DMS53 treated with DMSO at 0.1 percent for 48 hours (cell line): Measurements from ENCODE around the gene SMIM44.
"Not testable (repeated sequence)": the region's sequence is repeated elsewhere in the genome, so short reads cannot be mapped to it uniquely, and the experiment has no call there.

ENCODE experiments used
- DNase-seq: peaks from one replicate; lab custom pipeline; 2025; ENCODE audit not compliant: unreplicated experiment; lab: John Stamatoyannopoulos, UW

Gene SMIM44

DNA sequence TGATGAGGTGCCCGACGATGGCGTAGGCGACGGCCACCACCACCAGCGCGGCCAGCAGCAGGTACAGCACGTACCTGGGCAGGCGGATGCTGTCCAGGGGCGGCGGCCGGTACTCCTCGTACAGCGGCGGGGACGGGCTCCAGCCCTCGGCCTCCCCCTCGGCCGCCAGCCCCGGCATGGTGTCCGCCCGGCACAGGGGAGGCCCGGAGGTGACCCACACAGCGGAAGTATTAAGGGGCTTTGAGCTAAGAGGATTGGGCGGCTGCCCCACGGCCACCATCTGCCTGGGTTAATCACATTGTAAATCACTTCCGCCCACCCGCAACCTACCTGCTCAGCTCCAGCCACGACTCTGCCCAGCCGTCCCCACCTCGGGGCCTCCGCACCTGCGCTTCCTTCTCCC is at the start of gene SMIM44:
Gene SMIM44 (minus strand): TSS at position 216 of the 403 bp plus-strand sequence. CDS start 38 bp downstream, at position 178.
- DNase-seq: no peak

DNA sequence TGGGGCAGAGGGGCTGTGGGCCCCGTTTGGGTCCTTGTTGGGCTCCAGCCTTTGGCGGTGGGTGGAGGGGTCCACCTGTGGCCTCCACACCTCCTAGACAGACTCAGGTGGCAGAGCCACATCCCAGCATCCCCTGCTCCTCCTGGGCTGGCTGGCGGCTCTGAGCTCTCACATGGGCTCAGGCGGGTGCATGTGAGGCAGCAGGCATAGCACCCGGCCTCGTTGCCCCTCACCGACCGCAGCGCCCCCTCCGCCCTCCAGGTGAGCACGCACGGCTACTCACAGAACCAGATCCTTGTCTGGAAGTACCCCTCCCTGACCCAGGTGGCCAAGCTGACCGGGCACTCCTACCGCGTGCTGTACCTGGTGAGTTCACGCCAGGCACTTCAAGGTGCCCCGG is 49.8 kb upstream of the SMIM44 start:
- DNase-seq: no peak

DNA sequence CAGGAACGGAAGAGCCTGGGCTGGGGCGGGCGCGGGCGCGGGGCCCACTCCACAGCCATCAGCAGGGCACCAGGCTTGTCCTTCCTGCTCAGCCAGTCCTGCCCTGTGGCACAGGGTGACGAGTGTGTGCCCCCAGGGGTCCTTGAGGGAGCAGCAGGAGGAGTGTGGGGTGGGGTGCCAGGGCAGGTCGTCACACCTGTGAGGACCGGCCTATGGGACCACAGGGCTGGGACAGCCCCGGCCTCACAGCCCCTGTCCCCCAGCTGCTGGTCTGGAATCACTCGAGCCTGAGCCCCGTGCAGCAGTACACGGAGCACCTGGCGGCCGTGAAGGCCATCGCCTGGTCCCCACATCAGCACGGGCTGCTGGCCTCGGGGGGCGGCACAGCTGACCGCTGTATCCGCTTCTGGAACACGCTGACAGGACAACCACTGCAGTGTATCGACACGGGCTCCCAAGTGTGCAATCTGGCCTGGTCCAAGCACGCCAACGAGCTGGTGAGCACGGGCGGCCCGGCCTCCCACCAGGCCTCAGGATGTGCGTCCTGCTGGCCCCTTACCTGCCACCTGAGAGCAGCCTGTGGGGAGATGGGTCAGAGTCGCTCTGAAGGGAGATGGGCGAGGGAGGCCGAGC is 49.0 kb upstream of the SMIM44 start:
- no peak for DNase-seq

DNA sequence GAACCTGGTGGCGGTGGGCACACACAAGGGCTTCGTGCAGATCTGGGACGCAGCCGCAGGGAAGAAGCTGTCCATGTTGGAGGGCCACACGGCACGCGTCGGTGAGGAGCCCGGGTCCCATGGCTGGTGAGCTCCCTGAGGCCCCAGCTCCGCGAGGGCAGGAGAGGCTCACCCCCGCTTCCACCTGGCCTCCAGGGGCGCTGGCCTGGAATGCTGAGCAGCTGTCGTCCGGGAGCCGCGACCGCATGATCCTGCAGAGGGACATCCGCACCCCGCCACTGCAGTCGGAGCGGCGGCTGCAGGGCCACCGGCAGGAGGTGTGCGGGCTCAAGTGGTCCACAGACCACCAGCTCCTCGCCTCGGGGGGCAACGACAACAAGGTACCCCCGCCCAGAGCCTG is 48.5 kb upstream of the SMIM44 start:
- no peak for DNase-seq

DNA sequence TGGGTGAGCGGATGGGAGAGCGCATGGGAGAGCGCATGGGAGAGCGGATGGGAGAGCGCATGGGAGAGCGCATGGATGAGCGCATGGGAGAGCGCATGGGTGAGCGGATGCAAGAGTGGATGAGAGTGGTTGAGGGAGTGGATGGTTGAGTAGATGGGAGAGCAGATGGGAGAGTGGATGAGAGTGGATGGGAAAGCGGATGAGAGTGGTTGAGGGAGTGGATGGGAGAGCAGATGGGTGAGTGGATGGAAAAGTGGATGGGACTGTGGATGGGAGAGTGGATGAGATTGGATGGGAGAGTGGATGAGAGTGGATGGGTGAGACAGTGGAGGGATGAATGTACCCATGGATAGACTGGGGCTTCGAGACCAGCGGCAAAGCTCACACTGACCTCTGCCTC is 47.1 kb upstream of the SMIM44 start:
- no peak for DNase-seq

DNA sequence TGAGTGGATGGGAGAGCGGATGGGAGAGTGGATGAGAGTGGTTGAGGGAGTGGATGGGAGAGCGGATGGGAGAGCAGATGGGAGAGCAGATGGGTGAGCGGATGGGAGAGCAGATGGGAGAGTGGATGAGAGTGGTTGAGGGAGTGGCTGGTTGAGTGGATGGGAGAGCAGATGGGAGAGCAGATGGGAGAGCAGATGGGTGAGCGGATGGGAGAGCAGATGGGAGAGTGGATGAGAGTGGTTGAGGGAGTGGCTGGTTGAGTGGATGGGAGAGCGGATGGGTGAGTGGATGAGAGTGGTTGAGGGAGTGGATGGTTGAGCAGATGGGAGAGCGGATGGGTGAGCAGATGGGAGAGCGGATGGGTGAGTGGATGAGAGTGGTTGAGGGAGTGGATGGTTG is 46.1 kb upstream of the SMIM44 start:
- not testable (repeated sequence) for DNase-seq

DNA sequence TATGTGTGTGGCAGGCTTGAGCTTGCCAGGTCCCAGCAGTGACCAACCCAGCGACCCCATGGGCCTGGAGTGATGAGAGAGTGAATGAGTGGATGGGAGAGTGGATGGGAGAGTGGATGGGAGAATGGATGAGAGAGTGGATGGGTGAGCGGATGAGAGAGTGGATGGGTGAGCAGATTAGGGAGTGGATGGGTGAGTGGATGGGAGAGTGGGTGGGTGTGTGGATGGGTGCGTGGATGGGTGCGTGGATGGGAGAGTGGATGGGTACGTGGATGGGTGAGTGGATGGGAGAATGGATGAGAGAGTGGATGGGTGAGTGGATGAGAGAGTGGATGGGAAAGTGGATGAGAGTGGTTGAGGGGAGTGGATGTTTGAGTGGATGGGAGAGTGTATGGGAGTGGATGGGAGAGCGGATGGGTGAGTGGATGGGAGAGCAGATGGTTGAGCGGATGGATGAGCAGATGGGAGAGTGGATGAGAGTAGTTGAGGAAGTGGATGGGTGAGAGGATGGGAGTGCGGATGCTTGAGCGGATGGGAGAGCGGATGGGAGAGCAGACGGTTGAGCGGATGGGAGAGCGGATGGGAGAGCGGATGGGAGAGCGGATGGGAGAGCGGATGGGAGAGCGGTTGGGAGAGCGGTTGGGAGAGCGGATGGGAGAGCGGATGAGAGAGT is 45.4 kb upstream of the SMIM44 start:
- DNase-seq: no peak

DNA sequence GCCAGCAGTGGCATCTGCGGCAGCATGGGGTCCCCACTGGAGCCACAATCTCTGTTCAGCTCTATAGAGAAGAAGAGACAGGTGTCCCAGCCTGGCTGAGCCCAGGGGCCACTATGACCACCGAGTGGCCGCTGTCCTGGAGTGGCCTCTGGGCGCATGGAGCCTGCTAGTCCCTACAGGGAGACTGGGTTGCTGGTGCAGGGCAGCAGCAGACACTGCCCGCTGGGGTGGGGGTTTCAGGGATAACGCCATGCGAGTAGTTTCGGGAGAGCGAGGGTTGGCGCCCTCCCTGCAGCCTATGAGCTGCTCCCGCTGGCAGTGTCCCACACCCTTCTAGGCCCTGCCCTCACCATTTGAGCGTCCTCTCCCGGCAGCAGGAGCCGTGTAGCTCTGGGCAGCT is 44.8 kb upstream of the SMIM44 start:
- no peak for DNase-seq

DNA sequence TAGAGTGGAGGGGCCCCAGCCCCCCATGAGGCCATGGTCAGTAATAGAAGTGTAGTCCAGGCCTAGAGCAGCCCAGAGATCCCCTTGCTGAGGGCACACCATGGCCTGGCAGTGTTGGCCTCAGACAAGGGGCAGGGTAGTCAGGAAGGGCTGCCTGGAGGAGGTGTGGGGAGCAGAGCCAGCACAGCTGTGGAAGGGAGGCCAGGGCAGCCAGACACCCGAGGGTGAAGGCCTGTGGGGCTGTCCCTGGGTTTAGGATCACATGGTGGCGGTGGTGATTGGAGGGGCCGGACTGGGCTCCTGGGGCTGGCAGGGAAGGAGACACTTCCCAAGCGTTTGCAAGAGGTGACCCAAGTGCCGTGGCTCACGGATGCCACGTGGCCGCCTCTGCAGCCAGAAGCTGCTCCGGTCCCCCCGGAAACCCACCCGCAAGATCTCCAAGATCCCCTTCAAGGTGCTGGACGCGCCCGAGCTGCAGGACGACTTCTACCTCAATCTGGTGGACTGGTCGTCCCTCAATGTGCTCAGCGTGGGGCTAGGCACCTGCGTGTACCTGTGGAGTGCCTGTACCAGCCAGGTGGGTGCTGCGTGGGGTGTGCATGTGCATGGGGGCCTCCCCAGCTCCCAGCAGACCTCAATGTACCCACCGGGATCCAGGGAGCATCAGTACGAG is 44.1 kb upstream of the SMIM44 start:
- no peak for DNase-seq

DNA sequence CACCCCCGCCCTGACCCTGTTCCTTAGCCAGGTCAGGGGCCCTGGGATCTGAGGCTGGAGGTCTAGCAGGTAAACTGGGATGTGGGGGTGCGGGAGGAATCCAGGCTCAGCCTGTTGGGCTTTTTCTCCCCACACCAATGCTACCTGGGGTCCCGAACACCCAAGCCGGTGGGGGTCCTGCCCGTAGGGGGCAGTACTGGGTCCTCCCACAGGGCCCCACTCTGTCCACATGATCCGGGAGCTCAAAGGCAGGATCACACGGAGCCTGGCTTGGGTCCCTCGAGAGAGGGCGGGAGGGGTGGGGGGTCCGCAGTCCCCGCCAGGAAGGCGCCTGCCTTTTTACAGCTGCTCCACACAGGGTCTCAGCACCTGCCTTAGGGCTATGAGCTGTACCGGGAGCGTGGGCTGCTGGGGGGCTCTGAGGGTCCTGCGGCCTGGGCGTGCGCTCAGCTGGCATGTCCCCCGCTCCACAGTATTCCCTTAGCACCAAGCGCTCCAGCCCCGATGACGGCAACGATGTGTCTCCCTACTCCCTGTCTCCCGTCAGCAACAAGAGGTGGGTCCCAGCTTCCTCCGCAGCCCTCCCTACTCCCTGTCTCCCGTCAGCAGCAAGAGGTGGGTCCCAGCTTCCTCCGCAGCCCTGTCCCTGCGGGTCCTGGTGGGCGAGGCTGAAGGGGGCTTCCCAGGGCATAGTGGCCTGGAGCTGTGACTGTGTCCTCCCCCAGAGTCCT is 43.4 kb upstream of the SMIM44 start:
- DNase-seq: no peak

DNA sequence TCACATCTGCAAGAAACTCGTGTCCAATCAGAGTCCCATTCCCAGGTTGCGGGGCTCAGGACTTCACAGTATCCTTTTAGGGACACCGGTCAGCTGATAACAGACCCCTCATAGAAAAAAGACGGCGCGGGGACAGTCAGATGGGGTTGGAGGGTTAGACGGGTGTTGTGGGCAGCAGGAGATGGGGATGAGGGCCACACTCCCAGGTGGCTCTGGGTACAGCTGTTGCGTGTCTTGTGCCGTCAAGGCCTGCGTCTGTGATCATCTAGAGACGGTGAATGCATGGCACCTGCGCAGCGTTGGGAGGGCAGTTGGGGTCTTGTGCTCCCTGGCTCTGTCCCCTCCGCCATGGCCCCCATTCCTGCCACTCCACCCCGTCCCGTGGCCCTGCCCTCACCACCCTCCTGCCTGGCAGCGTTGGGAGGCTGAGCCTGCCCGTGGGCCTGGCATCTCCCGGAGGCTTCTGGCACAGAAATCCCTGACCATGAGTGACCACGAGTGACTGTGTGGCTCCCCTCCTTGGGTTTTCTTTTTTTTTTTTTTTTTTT is 41.7 kb upstream of the SMIM44 start:
- DNase-seq: no peak

DNA sequence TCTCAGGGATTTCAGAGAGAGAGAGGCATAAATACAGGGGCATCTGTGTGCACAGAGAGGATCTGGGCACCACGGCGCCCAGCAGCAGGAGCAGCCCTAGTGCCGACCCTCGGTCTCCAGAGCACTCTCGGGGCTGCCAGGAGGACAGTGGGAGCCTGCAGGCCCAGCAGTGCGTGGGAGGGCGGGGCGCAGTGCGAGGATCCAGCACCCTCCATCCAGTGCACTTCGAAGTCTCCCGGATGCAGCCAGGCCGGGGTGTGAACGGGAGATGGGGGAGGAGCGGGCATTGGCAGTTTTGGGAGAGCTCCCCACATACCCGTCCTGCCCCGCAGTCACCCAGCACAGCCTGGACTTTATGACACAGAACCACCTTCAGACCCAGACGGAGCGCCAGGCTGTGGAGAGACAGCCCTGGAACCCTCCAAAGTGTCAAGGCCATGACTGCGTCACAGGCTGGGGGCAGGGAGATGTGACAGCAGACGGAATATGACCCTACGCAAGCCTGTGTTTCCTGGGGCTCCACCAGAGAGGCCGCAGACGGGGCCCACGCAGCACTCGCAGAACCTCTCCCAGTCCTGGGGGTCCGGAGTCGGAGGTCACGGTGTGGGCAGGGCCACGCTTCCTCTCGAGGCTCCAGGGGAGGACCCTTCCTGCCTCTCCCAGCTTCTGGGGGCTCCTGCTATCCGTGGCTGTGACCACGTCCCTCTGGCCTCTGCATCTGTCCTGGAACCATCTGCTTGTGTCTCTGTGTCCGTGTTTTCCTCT is 41.0 kb upstream of the SMIM44 start:
- DNase-seq: no peak

DNA sequence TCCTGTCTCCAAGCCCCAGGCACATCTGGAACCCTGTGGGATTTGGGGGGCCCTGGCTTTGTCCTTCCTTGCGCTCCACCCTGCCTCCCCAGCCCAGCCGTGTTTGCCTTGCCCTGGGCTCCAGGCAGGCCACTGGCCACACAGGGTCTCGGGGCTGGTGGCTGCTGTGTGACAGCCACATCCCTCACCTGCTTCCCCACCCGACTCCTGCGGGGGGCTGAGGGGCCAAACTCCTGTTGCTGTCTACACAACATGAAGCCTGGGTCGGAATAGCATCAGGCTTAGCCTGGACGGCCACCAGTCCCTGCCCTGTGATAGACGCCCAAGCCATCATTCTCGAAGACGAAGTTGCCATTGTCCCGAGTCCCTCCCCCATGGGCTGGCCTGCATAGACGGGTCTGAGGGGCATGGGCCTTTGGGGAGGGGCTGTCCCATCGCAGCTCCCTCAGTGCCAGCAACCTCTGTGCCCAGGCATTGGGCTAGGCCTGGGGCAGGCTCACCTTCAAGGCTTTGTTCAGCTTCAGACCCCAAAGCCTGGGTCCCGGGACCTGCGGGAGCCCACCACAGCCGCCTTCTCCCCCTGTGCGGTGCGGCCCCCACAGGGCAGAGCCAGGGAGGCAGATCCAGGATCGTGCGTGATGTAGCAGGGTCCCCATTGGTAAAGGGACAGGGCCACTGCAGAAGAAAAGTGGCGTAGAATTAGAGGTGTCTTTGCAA is 40.3 kb upstream of the SMIM44 start:
- no peak for DNase-seq

DNA sequence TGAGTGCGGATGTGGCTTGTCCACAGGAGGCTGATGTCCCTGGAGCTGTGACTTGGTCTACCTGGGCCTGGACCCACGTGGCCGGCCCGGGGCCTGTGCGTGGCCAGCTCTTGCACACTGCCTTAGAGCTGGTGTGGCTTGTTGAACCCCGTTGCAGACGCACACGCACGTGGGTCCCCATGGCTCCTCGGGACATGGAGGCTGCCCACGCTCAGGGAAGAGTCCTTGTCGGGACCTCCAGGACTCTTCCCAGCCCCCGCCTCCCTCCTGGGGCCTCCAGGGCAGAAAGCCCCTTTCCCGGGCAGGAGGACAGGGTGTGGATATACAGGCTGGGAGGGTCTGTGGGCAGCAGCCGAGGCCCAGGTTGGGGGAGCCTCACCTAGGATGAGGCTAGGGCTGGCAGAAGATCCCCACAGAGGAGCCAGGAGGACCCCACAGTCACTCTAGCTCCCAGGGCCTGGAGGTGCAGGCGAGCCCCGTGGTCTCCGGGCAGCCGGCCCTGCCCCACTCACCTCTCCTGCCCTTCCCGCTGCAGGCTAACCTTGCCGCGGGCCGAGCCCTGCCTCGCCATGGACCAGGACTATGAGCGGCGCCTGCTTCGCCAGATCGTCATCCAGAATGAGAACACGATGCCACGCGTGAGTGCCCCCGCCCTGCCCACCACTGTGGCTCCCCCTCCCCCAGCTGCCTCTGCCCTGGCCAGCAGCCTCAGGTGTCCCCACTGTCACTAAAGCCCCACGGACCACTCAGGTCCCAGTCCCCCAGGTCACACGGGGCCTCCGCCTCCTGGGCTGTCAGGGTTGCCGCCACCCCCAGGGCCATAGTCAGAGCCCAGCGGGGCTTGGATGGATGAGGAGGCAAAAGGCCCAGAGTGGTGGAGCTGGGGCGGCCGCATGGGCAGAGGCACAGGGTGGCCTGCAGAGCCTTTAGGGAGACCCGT is 39.5 kb upstream of the SMIM44 start:
- DNase-seq: no peak

DNA sequence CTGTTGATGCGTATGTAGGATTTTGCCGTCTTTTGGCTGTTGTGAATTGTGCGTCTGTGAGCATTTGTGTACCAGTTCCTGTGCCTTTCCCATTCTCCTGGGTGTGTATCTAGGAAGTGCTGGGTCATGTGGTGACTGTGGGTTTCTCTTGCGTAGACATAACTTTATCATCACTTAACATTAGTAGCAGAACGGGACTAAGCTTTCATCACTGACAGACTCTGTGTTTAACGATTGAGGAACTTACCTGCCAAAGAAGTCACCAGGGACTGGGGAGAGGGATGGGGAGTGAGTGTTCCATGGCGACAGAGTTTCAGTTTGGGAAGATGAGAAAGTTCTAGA is 37.8 kb upstream of the SMIM44 start:
- no peak for DNase-seq

DNA sequence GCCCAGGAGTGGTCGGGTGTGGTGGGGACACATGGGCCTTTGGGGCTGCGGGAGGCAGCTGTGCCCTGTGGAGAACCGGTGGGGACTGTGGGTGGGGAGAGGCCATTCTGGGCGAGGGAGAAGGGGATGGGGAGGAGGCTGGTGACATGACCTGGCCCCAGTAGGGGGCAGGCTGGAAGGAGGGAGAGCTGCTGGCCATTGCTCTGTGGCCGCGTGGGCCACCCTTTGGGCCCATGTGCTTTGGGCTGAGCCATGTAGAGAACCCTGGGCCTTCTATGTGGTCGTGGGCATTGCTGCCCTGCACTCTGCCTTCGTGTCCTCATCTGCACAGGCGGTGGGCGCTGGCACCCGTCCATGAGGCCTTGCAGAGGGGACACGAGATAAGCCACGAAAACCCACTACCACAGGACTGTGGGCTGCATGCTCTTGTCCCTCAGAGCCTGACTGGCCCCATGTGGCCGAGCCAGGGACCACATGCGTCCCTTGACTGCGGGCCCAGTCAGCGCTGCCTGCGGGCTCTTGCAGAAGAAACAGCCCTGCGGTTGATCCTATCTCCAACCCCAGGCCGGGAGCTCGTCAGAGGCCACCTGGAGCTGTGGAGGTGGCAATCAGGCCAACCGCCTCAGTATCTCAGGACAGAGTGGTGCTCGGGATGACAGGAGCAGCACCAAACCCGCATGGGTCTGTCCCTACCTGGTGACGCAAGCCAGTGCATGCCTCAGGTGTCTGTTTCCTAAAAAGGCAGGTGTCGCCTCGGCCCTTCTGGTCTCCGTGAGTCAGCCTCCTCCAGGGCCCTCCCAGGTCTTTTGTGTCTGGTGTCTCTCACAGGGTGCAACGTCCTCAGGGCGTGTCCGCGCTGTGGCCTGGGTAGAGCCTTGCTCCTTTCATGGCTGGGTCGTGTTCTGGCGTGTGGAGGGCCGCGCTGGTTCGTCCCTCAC is 37.2 kb upstream of the SMIM44 start:
- no peak for DNase-seq

DNA sequence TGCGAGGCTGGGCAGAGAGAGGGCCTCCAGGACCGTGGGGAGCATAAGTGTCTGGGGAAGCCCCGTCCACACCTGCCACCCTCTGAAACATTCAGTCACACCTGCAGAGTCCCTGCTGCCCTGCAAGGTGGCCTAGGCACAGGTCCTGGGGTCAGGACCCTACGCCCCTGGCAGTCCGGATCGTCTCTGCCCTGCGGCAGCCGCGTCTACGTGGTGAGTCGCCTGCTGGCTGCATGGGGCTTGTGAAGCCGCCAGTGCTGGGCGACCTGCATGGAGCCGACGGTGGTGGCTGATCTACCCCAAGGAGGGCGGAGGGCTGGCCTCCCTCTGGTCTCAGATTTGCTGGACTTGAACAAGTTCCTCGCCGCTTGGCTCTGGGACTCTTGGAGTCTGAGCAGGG is 35.9 kb upstream of the SMIM44 start:
- no peak for DNase-seq

DNA sequence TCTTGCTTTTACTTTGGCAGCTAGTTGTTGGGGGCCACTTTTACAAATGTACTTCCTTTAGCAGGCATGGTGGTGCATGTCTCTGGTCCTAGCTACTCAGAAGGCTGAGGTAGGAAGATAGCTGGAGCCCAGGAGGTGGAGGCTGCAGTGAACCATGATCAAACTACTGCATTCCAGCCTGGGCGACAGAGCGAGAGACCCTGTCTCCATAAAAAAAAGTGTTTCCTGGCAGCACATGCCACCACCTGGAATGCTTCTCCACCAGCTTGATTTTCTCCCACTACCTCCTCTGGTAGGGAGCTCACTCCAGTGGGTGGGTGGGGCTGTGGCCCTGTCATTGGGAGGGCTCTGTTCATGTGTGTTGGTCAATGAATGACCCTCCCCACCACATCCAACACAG is 35.4 kb upstream of the SMIM44 start:
- no peak for DNase-seq
